ENCODE results near the gene FARS2. TPM values are rescaled to one million over a fixed set of nuclear protein-coding genes. Genes with fewer than 3 reads are reported as not detected.

The FARS2 gene
- total RNA-seq, 1 donor from 2014 or later = 23.3 TPM

GRCh38 chr6:5446362-5447075 lies 185.2 kb downstream of the FARS2 start:
- DNase-seq (ENCODE audit: low read depth, low spot score) = no peak

GRCh38 chr6:5447921-5448320 lies 186.6 kb downstream of the FARS2 start:
- Mint-ChIP-seq H3K36me3 (ENCODE audit: low read depth) (peaks cover 2% of the 10 kb centered on the region), H3K9me3 (no peaks in the 10 kb centered on the region), H3K27ac (ENCODE audit: unreplicated experiment) (no peak overlapping the region), H3K27me3 (ENCODE audit: low read depth) (no peaks in the 10 kb centered on the region), H3K4me1 (no peaks in the 10 kb centered on the region), H3K4me3 (no peak overlapping the region)
- no peak for TF ChIP-seq CTCF (conservative IDR thresholded peaks at IDR 0.05)
- no peak for DNase-seq (ENCODE audit: low read depth, low spot score)

More at GRCh38 chr6:5446362-5447075, 185.2 kb downstream of the FARS2 start:
- Mint-ChIP-seq H3K27ac (ENCODE audit: unreplicated experiment) (no peak overlapping the region), H3K4me1 (no peaks in the 10 kb centered on the region), H3K9me3 (no peaks in the 10 kb centered on the region), H3K4me3 (no peak overlapping the region), H3K27me3 (ENCODE audit: low read depth) (no peaks in the 10 kb centered on the region), H3K36me3 (ENCODE audit: low read depth) (peaks cover 2% of the 10 kb centered on the region)
- no peak for TF ChIP-seq CTCF (conservative IDR thresholded peaks at IDR 0.05)

- no peak for TF ChIP-seq CTCF (conservative IDR thresholded peaks at IDR 0.05)
- Mint-ChIP-seq H3K9me3 (no peaks in the 10 kb centered on the region), H3K27ac (ENCODE audit: unreplicated experiment) (no peak overlapping the region), H3K4me1 (no peaks in the 10 kb centered on the region), H3K27me3 (ENCODE audit: low read depth) (no peaks in the 10 kb centered on the region), H3K4me3 (no peak overlapping the region), H3K36me3 (ENCODE audit: low read depth) (peaks cover 2% of the 10 kb centered on the region)
- no peak for DNase-seq (ENCODE audit: low read depth, low spot score)
These were observed 188.8 kb downstream of the FARS2 start for GRCh38 chr6:5450073-5450472.

GRCh38 chr6:5453546-5453945 lies 192.2 kb downstream of the FARS2 start:
- peaks cover 6% of the 10 kb centered on the region for H3K4me1 Mint-ChIP-seq
- peaks cover 2% of the 10 kb centered on the region for H3K36me3 Mint-ChIP-seq (ENCODE audit: low read depth)
- H3K9me3 Mint-ChIP-seq = no peaks in the 10 kb centered on the region
- H3K27me3 Mint-ChIP-seq (ENCODE audit: low read depth) = no peaks in the 10 kb centered on the region
- no peak overlapping the region for H3K27ac Mint-ChIP-seq (ENCODE audit: unreplicated experiment)
- no peak for DNase-seq (ENCODE audit: low read depth, low spot score)
- no peak overlapping the region for H3K4me3 Mint-ChIP-seq
- TF ChIP-seq CTCF (conservative IDR thresholded peaks at IDR 0.05) = no peak

- TF ChIP-seq CTCF (conservative IDR thresholded peaks at IDR 0.05) = no peak
- no peak for DNase-seq (ENCODE audit: low read depth, low spot score)
- no peak overlapping the region for H3K4me3 Mint-ChIP-seq
- no peak overlapping the region for H3K27ac Mint-ChIP-seq (ENCODE audit: unreplicated experiment)
- no peaks in the 10 kb centered on the region for H3K27me3 Mint-ChIP-seq (ENCODE audit: low read depth)
- H3K9me3 Mint-ChIP-seq = no peaks in the 10 kb centered on the region
- H3K36me3 Mint-ChIP-seq (ENCODE audit: low read depth) = no peaks in the 10 kb centered on the region
- peaks cover 18% of the 10 kb centered on the region for H3K4me1 Mint-ChIP-seq
These were observed 193.8 kb downstream of the FARS2 start for GRCh38 chr6:5455142-5455541.

All from neural crest cell (in vitro differentiated cells).